HepG2 (cell line): ENCODE results near the gene CFL1. TPM values are rescaled to one million over a fixed set of nuclear protein-coding genes. Genes with fewer than 3 reads are reported as not detected.
A peak's percentile ranks its signal among the peaks of the same experiment; 100 is the strongest.

Source experiments
- ATAC-seq: fragments of 200-7000 bp; cut with Tn5 transposase; 3 replicates; pipeline ENCODE4 v1.9.1; 2020; ENCODE audit warnings: mild to moderate bottlenecking, moderate library complexity
- BruUV-seq: library from RNA; stranded (reverse); fragments of 400-500 nt; replicated peaks from 2 replicates; lab custom pipeline; 2021; lab: Mats Ljungman, UMichigan
- CTCF ChIA-PET: fragments of 300-600 bp; formaldehyde crosslinking; extraction: SDS; loops from one replicate; lab custom pipeline; 2021; ENCODE audit warnings: low total read pairs, inconsistent platforms, low intra/inter-chr PET ratio; lab: Yijun Ruan, JAX
- POLR2A ChIA-PET: fragments of 350-600 bp; sonication (Branson Sonifier 250); formaldehyde crosslinking; loops from one replicate; lab custom pipeline; 2020; ENCODE audit warnings: antibody characterized with exemption, inconsistent platforms; lab: Yijun Ruan, JAX
- DNase-seq: peaks from one replicate; pipeline ENCODE4 v3.0.0-alpha.2; 2015; ENCODE audit warnings: low spot score
- FAIRE-seq: peaks from 3 replicates; lab custom pipeline; 2011; peaks lifted over from hg19 to GRCh38; lab: Jason Lieb, UNC
- H2AFZ ChIP-seq: one replicate; pipeline ENCODE4 v1.6.1; 2011; ENCODE audit warnings: low read length, inconsistent platforms
- H3K27ac ChIP-seq: fragments of 300-600 bp; 3 replicates; pipeline ENCODE4 v1.8.0; 2011; ENCODE audit warnings: mixed run types, mild to moderate bottlenecking, mixed read lengths, low read length, inconsistent platforms; ENCODE audit not compliant: insufficient read depth; ENCODE audit errors: extremely low read length
- H3K27me3 ChIP-seq, 2 experiments: fragments of 200-600 bp in 1 of 2; 2 replicates in 1 of 2; 3 replicates in 1 of 2; pipeline versions ENCODE4 v1.6.0 to v1.8.0; 2011; ENCODE audit warnings: low read length in 2 of 2, mild to moderate bottlenecking in 2 of 2, moderate library complexity in 2 of 2, inconsistent platforms in 1 of 2; ENCODE audit not compliant: insufficient read depth in 2 of 2, control insufficient read depth in 1 of 2
- H3K36me3 ChIP-seq, 2 experiments: fragments of 200-600 bp in 1 of 2; replicated peaks in 1 of 2; 2 replicates in 1 of 2; 3 replicates in 1 of 2; pipeline versions ENCODE4 v1.5.1 to v1.8.0; 2011; ENCODE audit warnings: low read length in 2 of 2, inconsistent platforms in 1 of 2; ENCODE audit not compliant: insufficient read depth in 2 of 2, control insufficient read depth in 1 of 2
- H3K4me1 ChIP-seq: 2 replicates; pipeline ENCODE4 v1.5.1; 2012; ENCODE audit warnings: low read length, inconsistent platforms; ENCODE audit not compliant: insufficient read depth
- H3K4me2 ChIP-seq: 2 replicates; pipeline ENCODE4 v1.6.0; 2011; ENCODE audit warnings: low read depth, low read length, inconsistent platforms
- H3K4me3 ChIP-seq, 3 experiments: fragments of 200-600 bp in 1 of 3; sonication (generic), shearing (Covaris generic) in 1 of 3; replicated peaks in 1 of 3; 2 replicates each; pipeline ENCODE4 v1.5.1; 2011 to 2016; ENCODE audit warnings: low read length in 3 of 3, inconsistent platforms in 2 of 3, low read depth in 2 of 3, mild to moderate bottlenecking in 2 of 3, control low read depth in 1 of 3, mixed read lengths in 1 of 3; ENCODE audit not compliant: insufficient read depth in 1 of 3
- H3K79me2 ChIP-seq: one replicate; pipeline ENCODE4 v1.6.1; 2011; ENCODE audit warnings: low read length, inconsistent platforms; ENCODE audit not compliant: insufficient read depth
- H3K9ac ChIP-seq: 2 replicates; pipeline ENCODE4 v1.6.0; 2011; ENCODE audit warnings: mild to moderate bottlenecking, low read depth, low read length, inconsistent platforms; ENCODE audit not compliant: insufficient read depth
- H3K9me3 ChIP-seq: 2 replicates; pipeline ENCODE4 v1.5.1; 2012; ENCODE audit warnings: mild to moderate bottlenecking, low read length
- H4K20me1 ChIP-seq: 2 replicates; pipeline ENCODE4 v1.6.0; 2011; ENCODE audit warnings: inconsistent platforms, mild to moderate bottlenecking, low read length, moderate library complexity; ENCODE audit not compliant: insufficient read depth
- CREBL2 ChIP-seq: sonication (generic); formaldehyde crosslinking; IDR thresholded peaks from 2 replicates; pipeline ENCODE4 v1.8.1; 2023; ENCODE audit warnings: missing genetic modification reagents, mild to moderate bottlenecking, borderline replicate concordance
- CSRNP2 ChIP-seq: sonication (generic); formaldehyde crosslinking; conservative IDR thresholded peaks from 2 replicates; pipeline ENCODE4 v1.8.0; 2022; ENCODE audit warnings: low read depth, missing genetic modification reagents
- FOXM1 ChIP-seq: sonication (generic); formaldehyde crosslinking; IDR thresholded peaks from 2 replicates; pipeline ENCODE4 v1.5.0; 2020; ENCODE audit warnings: missing genetic modification reagents
- HOXD1 ChIP-seq: sonication (generic); formaldehyde crosslinking; IDR thresholded peaks from 2 replicates; pipeline ENCODE4 v1.5.0; 2020; ENCODE audit warnings: missing genetic modification reagents
- NR3C1 ChIP-seq: sonication (generic); formaldehyde crosslinking; IDR thresholded peaks from 2 replicates; pipeline ENCODE4 v1.4.0; 2020; ENCODE audit warnings: missing genetic modification reagents
- TSC22D2 ChIP-seq: sonication (generic); formaldehyde crosslinking; IDR thresholded peaks from 2 replicates; pipeline ENCODE4 v1.5.1; 2020; ENCODE audit warnings: missing genetic modification reagents, mild to moderate bottlenecking, borderline replicate concordance
- ZBTB2 ChIP-seq: sonication (generic); formaldehyde crosslinking; IDR thresholded peaks from 2 replicates; pipeline ENCODE4 v1.8.0; 2022; ENCODE audit warnings: low read depth, missing genetic modification reagents
- ZNF362 ChIP-seq: sonication (generic); formaldehyde crosslinking; IDR thresholded peaks from 2 replicates; pipeline ENCODE4 v1.4.0; 2020; ENCODE audit warnings: missing genetic modification reagents, mild to moderate bottlenecking, borderline replicate concordance
- ZNF75D ChIP-seq: sonication (generic); formaldehyde crosslinking; IDR thresholded peaks from 2 replicates; pipeline ENCODE4 v1.8.1; 2023; ENCODE audit warnings: missing genetic modification reagents, mild to moderate bottlenecking, borderline replicate concordance
- WGBS: methylation state at CpG from one replicate; pipeline ENCODE4 v1.1.6; 2017; ENCODE audit warnings: low lambda C conversion rate; 5-methylcytosine and 5-hydroxymethylcytosine counted together
- in situ Hi-C: cut with HindIII; loops from 2 replicates; pipeline ENCODE4 v1.10.0; 2017; ENCODE audit warnings: low pct_unique_long_range_greater_than_20kb; ENCODE audit not compliant: extremely low pct_ligation_motif_present
- intact Hi-C: fragments of 100-400 bp; cut with micrococcal nuclease; formaldehyde crosslinking; loops from one replicate; pipeline ENCODE4 v1.10.0; 2022; ENCODE audit not compliant: unreplicated experiment
- polyA plus RNA-seq, 8 experiments: library from polyadenylated mRNA; depleted of rRNA in 3 of 8; stranded (reverse) in 7 of 8; unstranded in 1 of 8; fragments of >200 nt; fragmentation: Illumina TruSeq in 4 of 8; extraction: Trizol in 4 of 8; gene quantifications; 2 replicates each; pipeline versions ENCODE4 v1.2.1 to v1.2.3, GENCODE V29; 2011 to 2016; ENCODE audit warnings: low read depth in 4 of 8, missing spikeins in 1 of 8, mixed read lengths in 1 of 8; ENCODE audit not compliant: insufficient read depth in 1 of 8
- total RNA-seq, 5 experiments: library from RNA; depleted of rRNA; stranded (reverse); fragments of >200 nt; fragmentation: Illumina TruSeq; extraction: Trizol; gene quantifications; 2 replicates each; pipeline ENCODE4 v1.2.3, GENCODE V29; 2016; ENCODE audit warnings: low read depth in 1 of 5

The CFL1 gene
- total and polyA plus RNA-seq, 2 of the 13 experiments (the other 11 are each of a cell fraction or from before 2014, with no cell fraction given), result 379 to 383 TPM

- in situ Hi-C loops, result no loop called here
- POLR2A ChIA-PET, result interaction anchor here (0.7 to 1.9 kb wide), 6 partner anchors 15 to 181 kb away, joined by 3 to 4 read pairs (median 4); partner anchors contain the start of genes CCDC85B, MUS81 and RELA
- H3K27ac ChIP-seq, result peak overlapping the region; percentile 67
- FAIRE-seq (peak; percentile 43), DNase-seq (no peak), ATAC-seq (peak; percentile 29)
- no peak overlapping the region for H3K9ac ChIP-seq
- BruUV-seq, result no TSS peak
- 23% methylated on average over 3 of the region's 3 CpGs for WGBS
- no peak overlapping the region for H2AFZ ChIP-seq
- TF ChIP-seq CREBL2 (no peak), ZNF362 (CRISPR knock-in tag) (no peak), FOXM1 (no peak), ZNF75D (CRISPR knock-in tag) (no peak), ZBTB2 (CRISPR knock-in tag) (no peak), CSRNP2 (CRISPR knock-in tag) (no peak), NR3C1 (CRISPR knock-in tag) (no peak), TSC22D2 (no peak), HOXD1 (no peak)
- intact Hi-C loops, result no loop called here
- CTCF ChIA-PET, result interaction anchor here (0.9 kb wide), 1 partner anchor 25 kb away, joined by 4 read pairs; no protein-coding TSS in a partner anchor
- H4K20me1 ChIP-seq, result no peaks in the 10 kb centered on the region
- H3K79me2 ChIP-seq, result no peaks in the 10 kb centered on the region
- no peaks in the 10 kb centered on the region for H3K9me3 ChIP-seq
- no peak overlapping the region for H3K4me3 ChIP-seq
- no peaks in the 10 kb centered on the region for H3K36me3 ChIP-seq
- H3K4me1 ChIP-seq, result peaks cover 39% of the 10 kb centered on the region
- no peaks in the 10 kb centered on the region for H3K27me3 ChIP-seq
- H3K4me2 ChIP-seq, result peak overlapping the region; percentile 52
These were observed 14.2 kb downstream of the CFL1 start for GRCh38 chr11:65843811-65844210.
